Measurements from ENCODE around the gene ZBTB7C. TPM values are rescaled to one million over a fixed set of nuclear protein-coding genes. Genes with fewer than 3 reads are reported as not detected.

ZBTB7C gene
- total RNA-seq, 1 donor from 2014 or later = 13.0 TPM

DNA sequence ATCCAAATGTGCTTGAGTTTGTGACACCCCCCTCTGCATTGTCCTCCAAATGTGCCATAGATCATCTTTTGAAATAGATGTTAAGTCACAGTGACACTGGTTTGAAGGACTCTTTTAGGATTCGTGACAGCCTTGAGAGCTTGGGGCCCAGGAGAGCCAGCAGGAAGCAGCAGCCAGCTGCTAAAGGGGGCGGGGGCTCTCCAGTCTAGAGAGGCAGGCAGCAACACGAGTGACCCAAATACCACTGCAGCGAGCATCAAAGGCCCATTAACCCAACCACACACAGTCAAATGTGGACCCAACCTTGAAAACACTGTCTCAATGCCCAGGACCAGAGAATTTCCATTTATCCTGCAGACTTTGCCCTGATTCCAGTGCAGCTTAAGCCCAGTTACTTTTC is 75.6 kb downstream of the ZBTB7C start:
- Mint-ChIP-seq H3K9me3 (no peaks in the 10 kb centered on the region), H3K27ac (no peak overlapping the region), H3K27me3 (peaks cover 14% of the 10 kb centered on the region), H3K36me3 (no peaks in the 10 kb centered on the region), H3K4me1 (ENCODE audit: unreplicated experiment) (no peaks in the 10 kb centered on the region), H3K4me3 (no peak overlapping the region)
- DNase-seq (ENCODE audit: extremely low spot score, unreplicated experiment) = no peak
- no peak for TF ChIP-seq CTCF (conservative IDR thresholded peaks at IDR 0.05)

GRCh38 chr18:48330016-48330991 is 78.9 kb downstream of the ZBTB7C start:
- Mint-ChIP-seq H3K27ac (peak overlapping the region; percentile 37), H3K4me1 (ENCODE audit: unreplicated experiment) (peaks cover 4% of the 10 kb centered on the region)
- no peak for DNase-seq (ENCODE audit: extremely low spot score, unreplicated experiment)

GRCh38 chr18:48328473-48329210 is 80.5 kb downstream of the ZBTB7C start:
- no peak for TF ChIP-seq CTCF (conservative IDR thresholded peaks at IDR 0.05)
- H3K9me3 Mint-ChIP-seq = no peaks in the 10 kb centered on the region
- H3K27me3 Mint-ChIP-seq = peaks cover 16% of the 10 kb centered on the region
- DNase-seq (ENCODE audit: extremely low spot score, unreplicated experiment) = no peak
- no peak overlapping the region for H3K27ac Mint-ChIP-seq
- no peak overlapping the region for H3K4me3 Mint-ChIP-seq
- no peaks in the 10 kb centered on the region for H3K36me3 Mint-ChIP-seq
- peaks cover 15% of the 10 kb centered on the region for H3K4me1 Mint-ChIP-seq (ENCODE audit: unreplicated experiment)

More at GRCh38 chr18:48330016-48330991, 78.9 kb downstream of the ZBTB7C start:
- H3K4me3 Mint-ChIP-seq = no peak overlapping the region
- no peaks in the 10 kb centered on the region for H3K36me3 Mint-ChIP-seq
- no peak for TF ChIP-seq CTCF (conservative IDR thresholded peaks at IDR 0.05)
- no peaks in the 10 kb centered on the region for H3K9me3 Mint-ChIP-seq
- H3K27me3 Mint-ChIP-seq = peaks cover 14% of the 10 kb centered on the region

DNA sequence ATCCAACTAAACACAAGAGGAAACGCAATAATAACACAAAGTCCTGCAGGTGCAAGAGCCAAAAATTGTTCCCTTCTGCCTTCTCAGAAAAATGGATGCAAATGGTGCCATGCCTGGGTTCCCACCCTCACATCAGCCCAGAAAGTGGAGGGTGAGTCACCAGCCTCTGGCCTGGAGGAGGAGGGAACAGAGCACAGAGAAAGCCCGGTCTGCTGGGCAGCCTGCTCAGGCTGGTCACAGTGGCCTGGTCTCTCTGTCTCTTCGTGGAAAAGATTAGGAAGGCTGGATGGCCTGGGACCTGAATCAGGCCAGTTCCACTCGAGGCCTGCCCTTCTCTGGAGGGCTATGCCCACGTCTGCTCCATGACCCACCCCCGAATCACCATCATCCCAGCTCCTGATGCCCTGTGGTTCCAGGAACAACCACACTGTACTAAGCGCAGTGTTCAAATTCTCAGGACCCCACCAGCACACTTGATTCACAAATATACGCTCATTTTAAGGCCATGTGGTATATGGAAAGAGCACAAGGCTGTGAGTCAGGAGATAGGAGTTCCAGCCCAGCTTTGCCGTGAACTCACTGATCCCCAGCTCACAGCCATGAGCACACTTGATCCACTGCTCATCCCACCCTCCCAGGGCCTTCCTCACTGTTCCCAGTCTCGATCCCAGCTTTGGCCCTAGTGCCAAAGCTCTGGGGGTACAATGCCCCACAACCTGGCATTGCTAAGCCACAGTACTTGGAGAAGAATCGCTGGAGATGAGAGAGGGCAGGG is 82.1 kb downstream of the ZBTB7C start:
- Mint-ChIP-seq H3K9me3 (no peaks in the 10 kb centered on the region), H3K36me3 (no peaks in the 10 kb centered on the region), H3K4me1 (ENCODE audit: unreplicated experiment) (peaks cover 15% of the 10 kb centered on the region), H3K27me3 (peaks cover 8% of the 10 kb centered on the region), H3K27ac (no peak overlapping the region), H3K4me3 (no peak overlapping the region)
- no peak for DNase-seq (ENCODE audit: extremely low spot score, unreplicated experiment)
- no peak for TF ChIP-seq CTCF (conservative IDR thresholded peaks at IDR 0.05)

- Mint-ChIP-seq H3K4me3 (no peak overlapping the region), H3K9me3 (no peaks in the 10 kb centered on the region), H3K4me1 (ENCODE audit: unreplicated experiment) (peaks cover 18% of the 10 kb centered on the region), H3K36me3 (no peaks in the 10 kb centered on the region), H3K27me3 (peaks cover 3% of the 10 kb centered on the region), H3K27ac (peak overlapping the region; percentile 76)
- DNase-seq (ENCODE audit: extremely low spot score, unreplicated experiment) = no peak
- TF ChIP-seq CTCF (conservative IDR thresholded peaks at IDR 0.05) = no peak
Measured at GRCh38 chr18:48325115-48325665, 84.0 kb downstream of the ZBTB7C start.

Measured in type B pancreatic cell (in vitro differentiated cells).